HCT116 (cell line): ENCODE results near the gene CCNB2.

Experiments
- CTCF ChIP-seq, 3 experiments: fragments of 200-600 bp in 1 of 3; sonication (generic) in 1 of 3; IDR thresholded peaks in 2 of 3; conservative IDR thresholded peaks in 1 of 3; 2 replicates each; pipeline ENCODE4 v1.5.1; 2012 to 2017; ENCODE audit warnings: low read depth in 2 of 3, low read length in 2 of 3, antibody characterized with exemption in 1 of 3, borderline replicate concordance in 1 of 3, control low read depth in 1 of 3, mild to moderate bottlenecking in 1 of 3, mixed read lengths in 1 of 3, mixed run types in 1 of 3, moderate library complexity in 1 of 3; ENCODE audit not compliant: insufficient read depth in 1 of 3
- POLR2A ChIP-seq: IDR thresholded peaks from 2 replicates; pipeline ENCODE4 v1.7.0; 2011; ENCODE audit warnings: borderline replicate concordance; ENCODE audit not compliant: insufficient read depth, insufficient read length; ENCODE audit errors: extremely low read depth
- POLR2AphosphoS5 ChIP-seq: IDR thresholded peaks from 2 replicates; pipeline ENCODE4 v1.6.1; 2011; ENCODE audit warnings: mild to moderate bottlenecking, low read depth, low read length, moderate library complexity
- REST ChIP-seq: IDR thresholded peaks from 2 replicates; pipeline ENCODE4 v1.6.1; 2012; ENCODE audit warnings: low read depth
- SIN3A ChIP-seq: IDR thresholded peaks from 2 replicates; pipeline ENCODE4 v1.6.1; 2012; ENCODE audit warnings: low read depth
- YY1 ChIP-seq: IDR thresholded peaks from 2 replicates; pipeline ENCODE4 v1.6.1; 2011; ENCODE audit warnings: low read length, low read depth, moderate library complexity, mild to moderate bottlenecking; ENCODE audit not compliant: insufficient replicate concordance; ENCODE audit errors: extremely low read depth

DNA sequence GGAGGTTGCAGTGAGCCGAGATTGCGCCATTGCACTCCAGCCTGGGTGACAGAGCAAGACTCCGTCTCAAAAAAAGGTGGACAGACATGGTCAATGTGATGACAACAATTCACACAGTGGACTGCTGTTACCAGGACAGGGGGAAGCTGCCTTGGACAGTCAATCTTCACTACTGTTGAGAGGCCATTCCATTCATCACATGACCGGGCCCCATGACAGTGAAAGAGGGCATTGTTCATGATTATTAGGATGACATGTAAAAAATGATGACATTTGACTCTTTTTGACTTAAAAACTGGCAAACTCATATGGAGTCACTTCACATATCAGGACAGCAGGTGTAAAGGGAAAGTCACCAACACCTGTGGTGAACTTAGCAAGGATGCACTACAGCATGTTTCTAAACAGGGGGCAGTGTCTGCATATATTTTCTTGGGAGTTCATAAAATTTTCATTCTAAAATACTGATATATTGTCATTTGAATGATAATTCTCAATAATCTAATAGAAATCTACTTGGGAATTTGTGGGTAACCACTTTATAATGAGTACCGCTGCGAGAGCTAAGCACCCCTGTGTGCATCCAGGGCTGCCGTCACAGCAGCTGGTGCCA lies 67.4 kb downstream of the CCNB2 start:
- TF ChIP-seq YY1 (no peak), POLR2AphosphoS5 (no peak), CTCF (IDR thresholded peaks at IDR 0.05 in 2 of 3, conservative IDR thresholded peaks at IDR 0.05 in 1 of 3; ENCODE audit: borderline replicate concordance in 1 of 3, insufficient read depth in 1 of 3, low read depth in 2 of 3, low read length in 2 of 3) (peak in 2 of 3 experiments; percentile 31 to 42; a peak in 4 of 6 replicates), POLR2A (no peak), SIN3A (no peak), REST (no peak)
